Nephron progenitor cell (in vitro differentiated cells): ENCODE results near the gene PM20D2.
A peak's percentile ranks its signal among the peaks of the same experiment; 100 is the strongest.

Source experiments
- DNase-seq: peaks from one replicate; pipeline ENCODE4 v3.0.0; 2021
- H3K27ac Mint-ChIP-seq: 2 replicates; pipeline ENCODE4 v1.8.0; 2021; ENCODE audit warnings: mild to moderate bottlenecking, moderate library complexity, mixed read lengths
- H3K27me3 Mint-ChIP-seq: 2 replicates; pipeline ENCODE4 v1.8.0; 2021; ENCODE audit warnings: mild to moderate bottlenecking, low read depth, mixed read lengths; ENCODE audit not compliant: poor library complexity
- H3K36me3 Mint-ChIP-seq: 2 replicates; pipeline ENCODE4 v1.8.0; 2021; ENCODE audit warnings: low read depth, mixed read lengths
- H3K4me1 Mint-ChIP-seq: 2 replicates; pipeline ENCODE4 v1.8.0; 2021; ENCODE audit warnings: mixed read lengths
- H3K4me3 Mint-ChIP-seq: 2 replicates; pipeline ENCODE4 v1.8.0; 2021; ENCODE audit warnings: mild to moderate bottlenecking, moderate library complexity, mixed read lengths
- H3K9me3 Mint-ChIP-seq: 2 replicates; pipeline ENCODE4 v1.8.0; 2021; ENCODE audit warnings: mild to moderate bottlenecking, moderate library complexity, mixed read lengths
- TF ChIP-seq, protein P1 (sequence below): fragments of 200-600 bp; sonication (generic); IDR thresholded peaks from 2 replicates; pipeline ENCODE4 v1.5.0; 2021; ENCODE audit warnings: antibody characterized with exemption

Gene PM20D2

DNA sequence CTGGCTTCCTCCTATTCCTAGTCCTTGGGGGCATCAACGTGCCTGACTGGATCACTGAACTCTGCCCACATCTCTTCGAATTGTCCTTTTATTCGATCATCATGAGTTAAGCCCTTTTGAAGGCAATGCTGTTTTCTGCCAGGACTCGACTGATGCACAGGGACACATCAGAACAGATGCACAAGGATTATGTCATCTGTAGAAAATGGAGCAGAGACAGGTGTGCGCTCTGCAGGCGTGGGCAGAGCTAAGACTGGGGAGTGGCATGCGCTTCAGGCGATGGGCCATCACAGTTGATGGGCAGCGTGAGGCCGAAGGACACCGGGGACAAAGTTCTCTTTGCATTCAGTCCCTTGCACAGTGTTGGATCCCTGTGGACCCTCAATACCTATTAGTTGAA lies 58.2 kb downstream of the PM20D2 start:
- peaks cover 7% of the 10 kb centered on the region for H3K4me1 Mint-ChIP-seq
- TF ChIP-seq, protein P1, sequence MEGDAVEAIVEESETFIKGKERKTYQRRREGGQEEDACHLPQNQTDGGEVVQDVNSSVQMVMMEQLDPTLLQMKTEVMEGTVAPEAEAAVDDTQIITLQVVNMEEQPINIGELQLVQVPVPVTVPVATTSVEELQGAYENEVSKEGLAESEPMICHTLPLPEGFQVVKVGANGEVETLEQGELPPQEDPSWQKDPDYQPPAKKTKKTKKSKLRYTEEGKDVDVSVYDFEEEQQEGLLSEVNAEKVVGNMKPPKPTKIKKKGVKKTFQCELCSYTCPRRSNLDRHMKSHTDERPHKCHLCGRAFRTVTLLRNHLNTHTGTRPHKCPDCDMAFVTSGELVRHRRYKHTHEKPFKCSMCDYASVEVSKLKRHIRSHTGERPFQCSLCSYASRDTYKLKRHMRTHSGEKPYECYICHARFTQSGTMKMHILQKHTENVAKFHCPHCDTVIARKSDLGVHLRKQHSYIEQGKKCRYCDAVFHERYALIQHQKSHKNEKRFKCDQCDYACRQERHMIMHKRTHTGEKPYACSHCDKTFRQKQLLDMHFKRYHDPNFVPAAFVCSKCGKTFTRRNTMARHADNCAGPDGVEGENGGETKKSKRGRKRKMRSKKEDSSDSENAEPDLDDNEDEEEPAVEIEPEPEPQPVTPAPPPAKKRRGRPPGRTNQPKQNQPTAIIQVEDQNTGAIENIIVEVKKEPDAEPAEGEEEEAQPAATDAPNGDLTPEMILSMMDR: no peak
- no peaks in the 10 kb centered on the region for H3K36me3 Mint-ChIP-seq

DNA sequence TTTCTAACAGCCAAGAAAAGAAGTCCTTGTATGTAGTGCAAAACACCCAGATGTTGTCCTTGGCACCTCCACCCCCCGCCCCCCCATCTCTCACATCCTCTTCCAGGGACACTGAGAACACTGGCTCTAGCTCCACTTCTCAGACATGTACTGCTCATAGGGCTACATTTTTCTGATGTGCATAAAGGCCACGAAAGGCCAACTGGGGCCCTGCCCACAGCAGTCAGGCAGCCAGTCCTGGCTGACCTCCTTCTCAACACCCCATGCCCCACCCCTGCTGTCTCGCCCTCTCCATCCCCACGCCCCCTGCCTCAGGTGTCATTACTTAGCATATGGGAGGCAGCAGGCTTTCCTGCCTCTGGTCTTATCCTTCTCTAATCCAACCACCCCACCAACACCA lies 60.0 kb downstream of the PM20D2 start:
- no peak overlapping the region for H3K4me3 Mint-ChIP-seq
- H3K27me3 Mint-ChIP-seq: peaks cover 11% of the 10 kb centered on the region
- no peak for DNase-seq
- no peak overlapping the region for H3K27ac Mint-ChIP-seq
- H3K4me1 Mint-ChIP-seq: peaks cover 15% of the 10 kb centered on the region
- no peaks in the 10 kb centered on the region for H3K9me3 Mint-ChIP-seq
- no peaks in the 10 kb centered on the region for H3K36me3 Mint-ChIP-seq
- TF ChIP-seq, protein P1: no peak

More for the DNA sequence above, 58.2 kb downstream of the PM20D2 start:
- H3K27ac Mint-ChIP-seq: no peak overlapping the region
- no peaks in the 10 kb centered on the region for H3K9me3 Mint-ChIP-seq
- H3K4me3 Mint-ChIP-seq: no peak overlapping the region
- peaks cover 14% of the 10 kb centered on the region for H3K27me3 Mint-ChIP-seq
- no peak for DNase-seq

DNA sequence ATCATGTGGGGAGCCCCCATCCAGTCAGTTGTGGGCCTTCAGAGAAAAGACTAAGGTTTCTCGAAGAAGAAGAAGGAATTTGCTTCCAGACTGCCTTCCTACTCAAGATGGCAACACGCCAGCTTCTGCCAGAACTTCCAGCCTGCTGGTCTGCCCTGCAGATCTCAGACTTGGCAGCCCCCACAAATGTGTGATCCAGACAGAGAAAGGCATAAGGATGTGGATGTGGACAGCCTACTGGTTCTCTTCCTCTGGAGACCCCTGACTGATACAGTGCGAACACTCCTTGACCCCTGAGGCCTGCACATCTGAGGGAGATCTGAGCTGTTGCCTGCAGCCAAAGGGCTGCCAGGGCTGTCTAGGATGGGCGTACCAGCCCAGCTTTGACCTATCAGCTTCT lies 62.7 kb downstream of the PM20D2 start:
- TF ChIP-seq, protein P1: no peak
- no peak for DNase-seq
- H3K27me3 Mint-ChIP-seq: peaks cover 4% of the 10 kb centered on the region
- no peak overlapping the region for H3K4me3 Mint-ChIP-seq
- H3K9me3 Mint-ChIP-seq: no peaks in the 10 kb centered on the region
- no peaks in the 10 kb centered on the region for H3K36me3 Mint-ChIP-seq
- H3K4me1 Mint-ChIP-seq: peaks cover 15% of the 10 kb centered on the region
- no peak overlapping the region for H3K27ac Mint-ChIP-seq

DNA sequence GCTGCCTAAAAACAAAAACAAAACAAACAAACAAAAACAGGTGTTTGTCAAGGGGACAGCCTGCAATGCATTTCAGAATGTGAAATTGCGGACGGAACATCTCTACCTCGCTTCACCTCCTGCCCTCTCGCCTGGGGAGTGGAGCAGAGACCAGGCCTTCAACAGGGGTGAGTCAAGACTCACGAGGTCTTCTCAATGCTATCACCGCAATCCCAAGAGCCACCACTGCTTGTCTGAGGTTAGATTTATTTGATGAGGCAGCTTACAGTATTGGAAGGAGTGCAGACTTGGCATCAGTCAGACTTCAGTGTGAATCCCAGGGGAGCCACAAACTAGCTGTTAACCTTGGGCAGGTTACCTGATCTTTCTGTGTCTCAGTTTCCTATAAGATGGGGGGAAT lies 63.6 kb downstream of the PM20D2 start:
- H3K27ac Mint-ChIP-seq: peak overlapping the region; percentile 9
- peaks cover 4% of the 10 kb centered on the region for H3K9me3 Mint-ChIP-seq
- TF ChIP-seq, protein P1: no peak
- DNase-seq: no peak
- no peaks in the 10 kb centered on the region for H3K27me3 Mint-ChIP-seq
- no peak overlapping the region for H3K4me3 Mint-ChIP-seq
- H3K36me3 Mint-ChIP-seq: no peaks in the 10 kb centered on the region
- H3K4me1 Mint-ChIP-seq: peaks cover 15% of the 10 kb centered on the region

DNA sequence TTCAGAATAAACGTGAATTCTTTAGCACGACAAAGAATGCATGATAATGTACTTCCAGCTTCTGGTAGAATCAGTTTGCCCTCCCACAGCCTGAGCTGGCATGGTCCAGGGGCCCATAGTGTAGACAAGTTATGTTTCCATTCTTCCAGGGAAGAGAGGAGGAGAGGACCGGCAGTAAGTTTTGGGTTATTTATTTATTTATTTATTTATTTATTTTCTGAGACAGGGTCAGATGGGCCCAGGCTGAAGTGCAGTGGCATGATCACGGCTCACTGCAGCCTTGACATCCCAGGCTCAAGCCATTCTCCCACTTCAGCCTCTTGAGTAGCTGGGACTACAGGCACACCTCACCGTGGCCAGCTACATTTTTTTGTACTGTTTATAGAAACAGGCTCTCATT lies 66.6 kb downstream of the PM20D2 start:
- Mint-ChIP-seq H3K9me3 (peaks cover 4% of the 10 kb centered on the region), H3K27ac (no peak overlapping the region)

DNA sequence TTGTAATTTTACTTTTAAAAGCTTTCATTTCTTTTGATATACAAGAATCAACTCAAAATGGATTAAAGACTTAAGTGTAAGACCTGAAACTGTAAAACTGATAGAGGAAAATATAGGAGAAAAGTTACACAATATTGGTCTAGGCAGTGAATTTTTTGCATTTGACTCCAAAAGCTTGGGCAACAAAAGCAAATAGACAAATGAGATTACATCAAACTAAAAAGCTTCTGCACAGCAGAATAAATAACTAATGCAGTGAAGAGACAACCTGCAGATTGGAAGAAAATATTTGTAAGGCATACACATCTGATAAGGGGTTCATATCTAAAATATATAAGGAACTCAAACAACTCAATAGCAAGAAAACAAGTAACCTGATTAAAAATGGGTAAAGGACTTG lies 68.3 kb downstream of the PM20D2 start:
- DNase-seq: no peak
- Mint-ChIP-seq H3K9me3 (peaks cover 4% of the 10 kb centered on the region), H3K4me1 (peaks cover 27% of the 10 kb centered on the region), H3K27me3 (peaks cover 9% of the 10 kb centered on the region), H3K4me3 (no peak overlapping the region), H3K36me3 (no peaks in the 10 kb centered on the region), H3K27ac (no peak overlapping the region)
- TF ChIP-seq, protein P1: no peak

More for the DNA sequence above, 66.6 kb downstream of the PM20D2 start:
- DNase-seq: no peak
- Mint-ChIP-seq H3K36me3 (no peaks in the 10 kb centered on the region), H3K4me3 (no peak overlapping the region), H3K27me3 (peaks cover 9% of the 10 kb centered on the region), H3K4me1 (peaks cover 23% of the 10 kb centered on the region)
- TF ChIP-seq, protein P1: no peak
